HG03103 (cell line): ENCODE data around the gene ALX3.

ENCODE experiments used
- ATAC-seq: cut with Tn5 transposase; IDR thresholded peaks from one replicate; pipeline ENCODE4 v1.9.1; 2021; ENCODE audit warnings: low read depth; ENCODE audit not compliant: unreplicated experiment

Gene ALX3

GRCh38 chr1:110067479-110067892 lies 3.0 kb downstream of the ALX3 start:
- ATAC-seq, result no peak

GRCh38 chr1:110065841-110066240 lies 4.6 kb downstream of the ALX3 start:
- no peak for ATAC-seq

GRCh38 chr1:110064576-110065337 lies 5.7 kb downstream of the ALX3 start:
- ATAC-seq, result no peak

- ATAC-seq, result no peak
Observed at GRCh38 chr1:110063781-110064180, 6.7 kb downstream of the ALX3 start.

GRCh38 chr1:110062612-110063011 lies 7.9 kb downstream of the ALX3 start:
- ATAC-seq, result no peak

GRCh38 chr1:110061341-110061740 lies 9.1 kb downstream of the ALX3 start:
- no peak for ATAC-seq

GRCh38 chr1:110060662-110061060 lies 9.8 kb downstream of the ALX3 start:
- ATAC-seq, result no peak

GRCh38 chr1:110060034-110060661 lies 10.3 kb downstream of the ALX3 start:
- no peak for ATAC-seq

GRCh38 chr1:110059133-110059863 lies 11.2 kb downstream of the ALX3 start:
- ATAC-seq, result no peak

- no peak for ATAC-seq
Observed at GRCh38 chr1:110058591-110058990, 11.9 kb downstream of the ALX3 start.

GRCh38 chr1:110057963-110058518 lies 12.4 kb downstream of the ALX3 start:
- ATAC-seq, result no peak

GRCh38 chr1:110056776-110057175 lies 13.7 kb downstream of the ALX3 start:
- ATAC-seq, result no peak

GRCh38 chr1:110056285-110056683 lies 14.2 kb downstream of the ALX3 start:
- ATAC-seq, result no peak

GRCh38 chr1:110055493-110056284 lies 14.8 kb downstream of the ALX3 start:
- ATAC-seq, result no peak

GRCh38 chr1:110053552-110054428 lies 16.7 kb downstream of the ALX3 start:
- ATAC-seq, result no peak

GRCh38 chr1:110051262-110051648 lies 19.2 kb downstream of the ALX3 start:
- ATAC-seq, result no peak

GRCh38 chr1:110050602-110051261 lies 19.7 kb downstream of the ALX3 start:
- ATAC-seq, result no peak

GRCh38 chr1:110049801-110050601 lies 20.5 kb downstream of the ALX3 start:
- no peak for ATAC-seq
